Measurements from ENCODE around the gene EMILIN1. TPM values are rescaled to one million over a fixed set of nuclear protein-coding genes. Genes with fewer than 3 reads are reported as not detected.
"Not testable (repeated sequence)": the region's sequence is repeated elsewhere in the genome, so short reads cannot be mapped to it uniquely, and the experiment has no call there.

Gene EMILIN1
- polyA plus RNA-seq, 4 donors: 0.67 to 36.6 (median 13.4) TPM

GRCh38 chr2:27097341-27097740 is 18.9 kb downstream of the EMILIN1 start:
- no peaks in the 10 kb centered on the region for H3K27me3 ChIP-seq (ENCODE audit: control insufficient read depth in 3 of 3, insufficient read depth in 3 of 3, low read length in 3 of 3)
- H3K36me3 ChIP-seq (ENCODE audit: control insufficient read depth in 3 of 3, insufficient read depth in 2 of 3, low read depth in 1 of 3, low read length in 3 of 3): peaks cover 2 to 91% (median 26%) of the 10 kb centered on the region in 3 donors
- 88 to 90% (median 89%) methylated on average over 12 to 14 of the region's 14 CpGs for WGBS, 3 donors
- FAIRE-seq: no peak
- DNase-seq: no peak
- no peaks in the 10 kb centered on the region for H3K9me3 ChIP-seq (ENCODE audit: control insufficient read depth in 2 of 2, insufficient read depth in 1 of 2, low read depth in 1 of 2, low read length in 1 of 2)
- H3K4me3 ChIP-seq (ENCODE audit: low read depth in 1 of 3, low read length in 3 of 3): no peak overlapping the region
- H3K4me1 ChIP-seq (ENCODE audit: control insufficient read depth in 3 of 3, insufficient read depth in 2 of 3, low read depth in 1 of 3, low read length in 2 of 3): peaks cover 0 to 43% (median 11%) of the 10 kb centered on the region in 3 donors
- H3K27ac ChIP-seq (ENCODE audit: low read depth in 1 of 3, low read length in 2 of 3): peak overlapping the region in 1 of 3 donors; percentile 14

DNA sequence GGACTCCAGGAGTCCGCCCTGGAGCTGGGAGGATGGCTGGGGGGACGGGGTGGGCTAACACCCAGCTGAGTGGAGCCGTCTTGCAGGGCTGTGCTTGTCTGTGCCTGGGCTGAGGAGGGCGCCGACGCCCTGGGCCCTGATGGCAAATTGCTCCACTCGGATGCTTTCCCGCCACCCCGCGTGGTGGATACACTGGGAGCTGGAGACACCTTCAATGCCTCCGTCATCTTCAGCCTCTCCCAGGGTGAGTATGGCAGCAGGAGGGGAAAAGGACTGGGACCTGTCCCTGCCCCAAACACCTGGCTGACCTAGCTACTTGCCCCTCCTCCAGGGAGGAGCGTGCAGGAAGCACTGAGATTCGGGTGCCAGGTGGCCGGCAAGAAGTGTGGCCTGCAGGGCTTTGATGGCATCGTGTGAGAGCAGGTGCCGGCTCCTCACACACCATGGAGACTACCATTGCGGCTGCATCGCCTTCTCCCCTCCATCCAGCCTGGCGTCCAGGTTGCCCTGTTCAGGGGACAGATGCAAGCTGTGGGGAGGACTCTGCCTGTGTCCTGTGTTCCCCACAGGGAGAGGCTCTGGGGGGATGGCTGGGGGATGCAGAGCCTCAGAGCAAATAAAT is 21.0 kb downstream of the EMILIN1 start:
- H3K9me3 ChIP-seq (ENCODE audit: control insufficient read depth in 2 of 2, insufficient read depth in 1 of 2, low read depth in 1 of 2, low read length in 1 of 2): no peaks in the 10 kb centered on the region
- H3K27ac ChIP-seq (ENCODE audit: low read depth in 1 of 3, low read length in 2 of 3): no peak overlapping the region
- H3K27me3 ChIP-seq (ENCODE audit: control insufficient read depth in 3 of 3, insufficient read depth in 3 of 3, low read length in 3 of 3): no peaks in the 10 kb centered on the region
- FAIRE-seq: no peak
- peaks cover 0 to 22% (median 9%) of the 10 kb centered on the region in 3 donors for H3K4me1 ChIP-seq (ENCODE audit: control insufficient read depth in 3 of 3, insufficient read depth in 2 of 3, low read depth in 1 of 3, low read length in 2 of 3)
- H3K36me3 ChIP-seq (ENCODE audit: control insufficient read depth in 3 of 3, insufficient read depth in 2 of 3, low read depth in 1 of 3, low read length in 3 of 3): peaks cover 2 to 79% (median 26%) of the 10 kb centered on the region in 3 donors
- 91 to 93% (median 93%) methylated on average over 13 to 19 of the region's 19 CpGs for WGBS, 3 donors
- no peak for DNase-seq
- no peak overlapping the region for H3K4me3 ChIP-seq (ENCODE audit: low read depth in 1 of 3, low read length in 3 of 3)

DNA sequence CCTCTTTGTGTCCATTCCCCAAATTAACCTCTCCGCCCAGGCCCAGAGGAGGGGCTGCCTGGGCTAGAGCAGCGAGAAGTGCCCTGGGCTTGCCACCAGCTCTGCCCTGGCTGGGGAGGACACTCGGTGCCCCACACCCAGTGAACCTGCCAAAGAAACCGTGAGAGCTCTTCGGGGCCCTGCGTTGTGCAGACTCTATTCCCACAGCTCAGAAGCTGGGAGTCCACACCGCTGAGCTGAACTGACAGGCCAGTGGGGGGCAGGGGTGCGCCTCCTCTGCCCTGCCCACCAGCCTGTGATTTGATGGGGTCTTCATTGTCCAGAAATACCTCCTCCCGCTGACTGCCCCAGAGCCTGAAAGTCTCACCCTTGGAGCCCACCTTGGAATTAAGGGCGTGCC is 21.6 kb downstream of the EMILIN1 start:
- FAIRE-seq: no peak
- no peak for DNase-seq

DNA sequence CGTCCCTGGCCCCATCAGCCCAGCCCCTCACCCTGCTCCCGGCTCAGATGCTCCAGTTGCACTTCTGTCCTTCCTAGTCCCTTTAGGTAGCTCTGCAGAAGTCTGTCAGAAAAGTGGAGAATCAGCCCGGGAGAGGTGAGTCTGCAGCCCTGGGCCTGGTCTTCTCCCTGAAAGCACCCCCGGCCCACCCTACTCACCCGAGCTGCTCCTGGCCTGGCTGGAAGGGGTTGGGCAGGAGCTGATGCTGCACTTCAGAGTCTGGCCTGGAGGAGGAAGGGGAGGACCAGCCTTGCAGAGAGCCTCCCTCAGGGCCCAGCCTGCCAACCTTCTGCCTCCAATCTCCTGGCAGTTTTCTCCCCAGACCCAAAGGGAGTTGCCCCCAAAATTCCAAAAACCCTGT is 23.9 kb downstream of the EMILIN1 start:
- Histone ChIP-seq H3K4me3 (ENCODE audit: low read depth in 1 of 3, low read length in 3 of 3) (no peak overlapping the region), H3K9me3 (ENCODE audit: control insufficient read depth in 2 of 2, insufficient read depth in 1 of 2, low read depth in 1 of 2, low read length in 1 of 2) (no peaks in the 10 kb centered on the region), H3K27ac (ENCODE audit: low read depth in 1 of 3, low read length in 2 of 3) (no peak overlapping the region), H3K27me3 (ENCODE audit: control insufficient read depth in 3 of 3, insufficient read depth in 3 of 3, low read length in 3 of 3) (no peaks in the 10 kb centered on the region), H3K4me1 (ENCODE audit: control insufficient read depth in 3 of 3, insufficient read depth in 2 of 3, low read depth in 1 of 3, low read length in 2 of 3) (no peaks in the 10 kb centered on the region), H3K36me3 (ENCODE audit: control insufficient read depth in 3 of 3, insufficient read depth in 2 of 3, low read depth in 1 of 3, low read length in 3 of 3) (peaks cover 2 to 53% (median 17%) of the 10 kb centered on the region in 3 donors)
- WGBS, 3 donors: 74 to 87% (median 83%) methylated on average over 5 of the region's 5 CpGs
- no peak for FAIRE-seq
- DNase-seq: no peak

More for the DNA sequence above, 21.6 kb downstream of the EMILIN1 start:
- 87 to 90% (median 88%) methylated on average over 10 of the region's 10 CpGs for WGBS, 3 donors
- H3K4me1 ChIP-seq (ENCODE audit: control insufficient read depth in 3 of 3, insufficient read depth in 2 of 3, low read depth in 1 of 3, low read length in 2 of 3): peaks cover 0 to 17% (median 4%) of the 10 kb centered on the region in 3 donors
- no peaks in the 10 kb centered on the region for H3K9me3 ChIP-seq (ENCODE audit: control insufficient read depth in 2 of 2, insufficient read depth in 1 of 2, low read depth in 1 of 2, low read length in 1 of 2)
- peaks cover 2 to 73% (median 26%) of the 10 kb centered on the region in 3 donors for H3K36me3 ChIP-seq (ENCODE audit: control insufficient read depth in 3 of 3, insufficient read depth in 2 of 3, low read depth in 1 of 3, low read length in 3 of 3)
- H3K27me3 ChIP-seq (ENCODE audit: control insufficient read depth in 3 of 3, insufficient read depth in 3 of 3, low read length in 3 of 3): no peaks in the 10 kb centered on the region
- no peak overlapping the region for H3K27ac ChIP-seq (ENCODE audit: low read depth in 1 of 3, low read length in 2 of 3)
- no peak overlapping the region for H3K4me3 ChIP-seq (ENCODE audit: low read depth in 1 of 3, low read length in 3 of 3)

- Histone ChIP-seq H3K9me3 (ENCODE audit: control insufficient read depth in 2 of 2, insufficient read depth in 1 of 2, low read depth in 1 of 2, low read length in 1 of 2) (no peaks in the 10 kb centered on the region), H3K27me3 (ENCODE audit: control insufficient read depth in 3 of 3, insufficient read depth in 3 of 3, low read length in 3 of 3) (no peaks in the 10 kb centered on the region), H3K36me3 (ENCODE audit: control insufficient read depth in 3 of 3, insufficient read depth in 2 of 3, low read depth in 1 of 3, low read length in 3 of 3) (peaks cover 0 to 18% (median 0%) of the 10 kb centered on the region in 3 donors), H3K4me1 (ENCODE audit: control insufficient read depth in 3 of 3, insufficient read depth in 2 of 3, low read depth in 1 of 3, low read length in 2 of 3) (no peaks in the 10 kb centered on the region), H3K4me3 (ENCODE audit: low read depth in 1 of 3, low read length in 3 of 3) (no peak overlapping the region), H3K27ac (ENCODE audit: low read depth in 1 of 3, low read length in 2 of 3) (no peak overlapping the region)
- FAIRE-seq: no peak
- no peak for DNase-seq
- 65 to 75% (median 69%) methylated on average over 3 of the region's 3 CpGs for WGBS, 3 donors
These were observed 27.6 kb downstream of the EMILIN1 start for GRCh38 chr2:27105981-27106380.

DNA sequence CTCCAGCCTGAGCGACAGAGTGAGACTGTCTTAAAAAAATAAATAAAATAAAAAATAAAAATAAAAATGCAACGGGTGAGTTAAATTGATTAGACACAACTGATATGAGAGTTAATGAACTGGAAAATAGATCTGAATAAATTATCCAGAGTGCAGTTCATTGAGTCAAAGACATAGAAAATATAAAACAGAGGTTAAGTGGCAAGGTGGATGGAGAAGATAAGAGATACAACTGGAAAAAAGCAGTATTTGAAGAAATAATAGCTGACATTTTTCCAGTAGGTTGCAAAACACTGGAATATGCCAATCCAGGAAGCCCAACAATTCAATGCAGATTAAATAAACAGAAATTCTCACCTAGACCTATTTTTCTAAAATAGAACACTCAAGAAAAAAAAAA is 29.8 kb downstream of the EMILIN1 start:
- DNase-seq (no peak), FAIRE-seq (no peak)
- no peaks in the 10 kb centered on the region for H3K4me1 ChIP-seq (ENCODE audit: control insufficient read depth in 3 of 3, insufficient read depth in 2 of 3, low read depth in 1 of 3, low read length in 2 of 3)
- H3K4me3 ChIP-seq (ENCODE audit: low read depth in 1 of 3, low read length in 3 of 3): no peak overlapping the region
- H3K36me3 ChIP-seq (ENCODE audit: control insufficient read depth in 3 of 3, insufficient read depth in 2 of 3, low read depth in 1 of 3, low read length in 3 of 3): no peaks in the 10 kb centered on the region
- no peaks in the 10 kb centered on the region for H3K27me3 ChIP-seq (ENCODE audit: control insufficient read depth in 3 of 3, insufficient read depth in 3 of 3, low read length in 3 of 3)
- H3K27ac ChIP-seq (ENCODE audit: low read depth in 1 of 3, low read length in 2 of 3): no peak overlapping the region
- no peaks in the 10 kb centered on the region for H3K9me3 ChIP-seq (ENCODE audit: control insufficient read depth in 2 of 2, insufficient read depth in 1 of 2, low read depth in 1 of 2, low read length in 1 of 2)
- 76 to 87% (median 77%) methylated on average over 2 of the region's 2 CpGs for WGBS, 3 donors

- no peaks in the 10 kb centered on the region for H3K27me3 ChIP-seq (ENCODE audit: control insufficient read depth in 3 of 3, insufficient read depth in 3 of 3, low read length in 3 of 3)
- no peaks in the 10 kb centered on the region for H3K4me1 ChIP-seq (ENCODE audit: control insufficient read depth in 3 of 3, insufficient read depth in 2 of 3, low read depth in 1 of 3, low read length in 2 of 3)
- DNase-seq (no peak), FAIRE-seq (no peak)
- no peak overlapping the region for H3K27ac ChIP-seq (ENCODE audit: low read depth in 1 of 3, low read length in 2 of 3)
- 91 to 97% (median 93%) methylated on average over 3 of the region's 3 CpGs for WGBS, 3 donors
- no peaks in the 10 kb centered on the region for H3K9me3 ChIP-seq (ENCODE audit: control insufficient read depth in 2 of 2, insufficient read depth in 1 of 2, low read depth in 1 of 2, low read length in 1 of 2)
- no peak overlapping the region for H3K4me3 ChIP-seq (ENCODE audit: low read depth in 1 of 3, low read length in 3 of 3)
- H3K36me3 ChIP-seq (ENCODE audit: control insufficient read depth in 3 of 3, insufficient read depth in 2 of 3, low read depth in 1 of 3, low read length in 3 of 3): no peaks in the 10 kb centered on the region
These were observed 30.7 kb downstream of the EMILIN1 start for GRCh38 chr2:27109083-27109482.

GRCh38 chr2:27110603-27111352 is 32.4 kb downstream of the EMILIN1 start:
- not testable (repeated sequence) for H3K36me3 ChIP-seq (ENCODE audit: control insufficient read depth in 3 of 3, insufficient read depth in 2 of 3, low read depth in 1 of 3, low read length in 3 of 3); H3K4me1 ChIP-seq (ENCODE audit: control insufficient read depth in 3 of 3, insufficient read depth in 2 of 3, low read depth in 1 of 3, low read length in 2 of 3); DNase-seq; H3K27ac ChIP-seq (ENCODE audit: low read depth in 1 of 3, low read length in 2 of 3); H3K4me3 ChIP-seq (ENCODE audit: low read depth in 1 of 3, low read length in 3 of 3); H3K27me3 ChIP-seq (ENCODE audit: control insufficient read depth in 3 of 3, insufficient read depth in 3 of 3, low read length in 3 of 3); H3K9me3 ChIP-seq (ENCODE audit: control insufficient read depth in 2 of 2, insufficient read depth in 1 of 2, low read depth in 1 of 2, low read length in 1 of 2); FAIRE-seq
- WGBS, 3 donors: 82 to 87% (median 84%) methylated on average over 24 of the region's 24 CpGs

All from small intestine (tissue), 7 donors.